Ectodermal cell (in vitro differentiated cells): ENCODE measurements around the gene GORASP1.

ENCODE experiments used
- H3K27ac ChIP-seq: 2 replicates; pipeline ENCODE4 v1.7.0; 2013; ENCODE audit warnings: mild to moderate bottlenecking, low read depth, low read length; ENCODE audit not compliant: insufficient read depth, poor library complexity, severe bottlenecking
- H3K27me3 ChIP-seq: 2 replicates; pipeline ENCODE4 v1.7.0; 2013; ENCODE audit warnings: mild to moderate bottlenecking, low read length; ENCODE audit not compliant: insufficient read depth, control insufficient read depth, poor library complexity, severe bottlenecking
- H3K36me3 ChIP-seq: one replicate; pipeline ENCODE4 v1.7.0; 2013; ENCODE audit warnings: low read length; ENCODE audit not compliant: control insufficient read depth, insufficient read depth
- H3K4me1 ChIP-seq: one replicate; pipeline ENCODE4 v1.7.0; 2013; ENCODE audit warnings: low read length; ENCODE audit not compliant: control insufficient read depth, insufficient read depth
- H3K4me3 ChIP-seq: 2 replicates; pipeline ENCODE4 v1.7.0; 2013; ENCODE audit warnings: low read depth, low read length, control low read depth; ENCODE audit not compliant: insufficient read depth
- H3K9me3 ChIP-seq: 2 replicates; pipeline ENCODE4 v1.7.0; 2013; ENCODE audit warnings: mild to moderate bottlenecking, low read length, moderate library complexity; ENCODE audit not compliant: control insufficient read depth
- WGBS, 2 experiments: methylation state at CpG; one replicate each; pipeline ENCODE4 v1.1.7; 2013; ENCODE audit warnings: missing lambda C conversion rate in 2 of 2; 5-methylcytosine and 5-hydroxymethylcytosine counted together

The GORASP1 gene

GRCh38 chr3:39147711-39148434 lies 40.4 kb upstream of the GORASP1 start:
- no peak overlapping the region for H3K27ac ChIP-seq
- peaks cover 65% of the 10 kb centered on the region for H3K4me1 ChIP-seq

GRCh38 chr3:39146611-39147591 lies 39.5 kb upstream of the GORASP1 start:
- H3K27ac ChIP-seq = no peak overlapping the region
- no peak overlapping the region for H3K4me3 ChIP-seq
- no peaks in the 10 kb centered on the region for H3K36me3 ChIP-seq
- no peaks in the 10 kb centered on the region for H3K27me3 ChIP-seq
- WGBS, 2 experiments = 74 to 81% methylated on average over 14 to 15 of the region's 15 CpGs
- peaks cover 56% of the 10 kb centered on the region for H3K4me1 ChIP-seq
- H3K9me3 ChIP-seq = no peaks in the 10 kb centered on the region

More at GRCh38 chr3:39147711-39148434, 40.4 kb upstream of the GORASP1 start:
- 69 to 70% methylated on average over 9 of the region's 9 CpGs for WGBS, 2 experiments
- H3K9me3 ChIP-seq = no peaks in the 10 kb centered on the region
- H3K27me3 ChIP-seq = peaks cover 7% of the 10 kb centered on the region
- no peaks in the 10 kb centered on the region for H3K36me3 ChIP-seq
- no peak overlapping the region for H3K4me3 ChIP-seq

GRCh38 chr3:39146083-39146501 lies 38.7 kb upstream of the GORASP1 start:
- 86 to 89% methylated on average over 11 of the region's 11 CpGs for WGBS, 2 experiments
- Histone ChIP-seq H3K36me3 (no peaks in the 10 kb centered on the region), H3K27me3 (no peaks in the 10 kb centered on the region), H3K4me1 (peaks cover 48% of the 10 kb centered on the region), H3K27ac (no peak overlapping the region), H3K9me3 (no peaks in the 10 kb centered on the region), H3K4me3 (no peak overlapping the region)

- Histone ChIP-seq H3K36me3 (no peaks in the 10 kb centered on the region), H3K27ac (no peak overlapping the region), H3K4me1 (peaks cover 35% of the 10 kb centered on the region), H3K9me3 (no peaks in the 10 kb centered on the region), H3K27me3 (no peaks in the 10 kb centered on the region), H3K4me3 (no peak overlapping the region)
- 96% methylated on average over 22 to 23 of the region's 23 CpGs for WGBS, 2 experiments
Measured at GRCh38 chr3:39144748-39145380, 37.4 kb upstream of the GORASP1 start.

GRCh38 chr3:39144095-39144747 lies 36.8 kb upstream of the GORASP1 start:
- peaks cover 29% of the 10 kb centered on the region for H3K4me1 ChIP-seq
- H3K4me3 ChIP-seq = no peak overlapping the region
- H3K27ac ChIP-seq = no peak overlapping the region
- 91 to 92% methylated on average over 20 of the region's 20 CpGs for WGBS, 2 experiments
- H3K9me3 ChIP-seq = no peaks in the 10 kb centered on the region
- no peaks in the 10 kb centered on the region for H3K36me3 ChIP-seq
- H3K27me3 ChIP-seq = no peaks in the 10 kb centered on the region

- H3K27ac ChIP-seq = no peak overlapping the region
- no peaks in the 10 kb centered on the region for H3K36me3 ChIP-seq
- no peaks in the 10 kb centered on the region for H3K27me3 ChIP-seq
- peaks cover 22% of the 10 kb centered on the region for H3K4me1 ChIP-seq
- 83 to 86% methylated on average over 14 of the region's 14 CpGs for WGBS, 2 experiments
- no peak overlapping the region for H3K4me3 ChIP-seq
- H3K9me3 ChIP-seq = no peaks in the 10 kb centered on the region
Measured at GRCh38 chr3:39143051-39143885, 35.8 kb upstream of the GORASP1 start.

- no peak overlapping the region for H3K27ac ChIP-seq
- peaks cover 10% of the 10 kb centered on the region for H3K4me1 ChIP-seq
- H3K9me3 ChIP-seq = no peaks in the 10 kb centered on the region
- no peaks in the 10 kb centered on the region for H3K27me3 ChIP-seq
- no peak overlapping the region for H3K4me3 ChIP-seq
- H3K36me3 ChIP-seq = no peaks in the 10 kb centered on the region
- 94 to 98% methylated on average over 5 of the region's 5 CpGs for whole genome bisulfite sequencing, 2 experiments
Measured at GRCh38 chr3:39142067-39142466, 34.6 kb upstream of the GORASP1 start.

- Histone ChIP-seq H3K4me1 (peaks cover 4% of the 10 kb centered on the region), H3K27me3 (no peaks in the 10 kb centered on the region), H3K4me3 (no peak overlapping the region), H3K36me3 (no peaks in the 10 kb centered on the region), H3K9me3 (no peaks in the 10 kb centered on the region), H3K27ac (no peak overlapping the region)
- 91 to 92% methylated on average over 4 of the region's 4 CpGs for WGBS, 2 experiments
Measured at GRCh38 chr3:39141171-39141995, 34.0 kb upstream of the GORASP1 start.
